SH-SY5Y (cell line): ENCODE results near the gene OPCML.

Source experiments
- GATA2 ChIP-seq: IDR thresholded peaks from 2 replicates; pipeline ENCODE4 v1.6.1; 2011; ENCODE audit warnings: mild to moderate bottlenecking, low read depth, low read length
- GATA3 ChIP-seq: IDR thresholded peaks from 2 replicates; pipeline ENCODE4 v1.6.1; 2011; ENCODE audit warnings: low read depth, mild to moderate bottlenecking, low read length, moderate library complexity

OPCML gene

GRCh38 chr11:133418218-133418617, 114.1 kb downstream of the OPCML start:
- TF ChIP-seq GATA3, result no peak

GRCh38 chr11:133414506-133414905, 117.8 kb downstream of the OPCML start:
- TF ChIP-seq GATA2 (no peak), GATA3 (no peak)

- TF ChIP-seq GATA3 (no peak), GATA2 (no peak)
Observed at GRCh38 chr11:133413703-133414102, 118.6 kb downstream of the OPCML start.

DNA sequence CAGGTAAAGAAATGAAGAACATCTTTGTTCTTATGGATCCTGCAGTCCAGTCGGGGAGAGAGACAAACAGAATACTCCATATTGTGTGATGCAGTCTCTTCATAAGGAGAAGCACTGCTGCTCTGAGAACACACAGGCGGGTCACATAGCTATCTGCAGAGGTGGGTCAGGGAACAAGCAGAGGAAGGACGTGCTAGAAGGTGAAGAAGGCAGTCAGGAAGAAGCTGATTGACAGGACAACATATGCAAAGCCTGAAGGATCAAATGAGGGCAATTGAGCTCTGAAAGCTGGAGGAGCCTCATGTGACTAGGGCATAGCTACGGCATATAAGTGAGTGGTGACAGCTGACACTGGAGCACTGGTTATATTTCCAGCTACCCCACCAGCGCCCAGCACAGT, 122.5 kb downstream of the OPCML start:
- TF ChIP-seq GATA3, result no peak
- TF ChIP-seq GATA2, result no peak

DNA sequence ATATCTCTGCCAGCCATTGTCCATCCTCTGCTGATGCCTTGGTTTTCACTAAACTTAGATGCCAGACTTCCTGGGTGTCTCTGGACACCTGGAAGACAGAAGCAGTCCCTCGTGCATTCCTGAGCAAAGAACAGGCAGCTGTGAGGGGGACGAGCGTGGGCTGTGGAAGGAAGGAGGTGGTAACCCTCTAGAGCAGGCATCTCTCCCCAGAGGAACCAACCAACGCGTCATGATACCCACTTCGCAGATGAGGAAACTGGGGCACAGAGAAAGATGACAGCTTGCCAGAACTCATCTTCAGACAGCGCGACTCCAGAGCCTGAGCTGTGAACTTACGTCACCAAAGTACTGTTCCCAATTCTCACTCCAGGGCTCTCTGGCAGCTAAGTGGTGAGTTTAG, 123.4 kb downstream of the OPCML start:
- no peak for TF ChIP-seq GATA2
- TF ChIP-seq GATA3, result no peak

DNA sequence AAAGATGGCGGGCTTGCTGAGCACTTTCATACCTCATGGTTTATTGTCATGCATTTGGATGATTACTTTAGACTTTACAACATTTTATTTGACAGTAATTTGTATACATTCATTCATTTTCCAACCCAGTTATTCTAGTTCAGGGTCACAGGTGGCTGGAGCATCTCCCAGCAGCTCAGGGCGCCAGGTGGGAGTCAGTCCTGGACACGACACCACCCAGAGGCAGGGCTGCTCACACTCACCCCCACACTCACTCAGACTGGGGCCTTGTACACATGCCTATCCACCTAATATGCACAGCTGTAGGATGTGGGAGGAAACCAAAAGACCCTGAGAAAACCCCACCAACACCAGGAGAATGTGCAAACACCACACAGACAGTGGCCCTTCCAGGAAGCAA, 123.9 kb downstream of the OPCML start:
- TF ChIP-seq GATA3 (no peak), GATA2 (no peak)

GRCh38 chr11:133406489-133406888, 125.8 kb downstream of the OPCML start:
- TF ChIP-seq GATA3 (peak; percentile 84), GATA2 (peak; percentile 97)

DNA sequence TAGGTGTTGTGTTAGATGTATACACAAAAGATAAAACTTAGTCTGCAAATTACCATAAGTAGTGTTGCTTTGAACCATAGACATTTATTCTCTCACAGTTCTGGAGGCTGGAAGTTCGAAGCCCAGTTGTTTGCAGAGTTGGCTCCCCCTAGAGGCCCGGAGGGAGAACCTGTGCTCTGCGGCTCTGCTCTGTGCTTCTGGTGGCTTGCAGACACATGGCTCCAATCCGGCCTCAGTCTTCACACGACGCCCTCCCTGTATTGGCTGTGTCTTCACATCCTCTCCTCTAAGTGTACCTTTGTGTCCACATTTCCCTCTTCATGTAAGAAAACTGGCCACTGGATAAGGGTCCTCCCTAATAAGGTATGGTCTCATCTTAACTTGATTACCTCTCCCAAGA, 128.4 kb downstream of the OPCML start:
- TF ChIP-seq GATA2 (no peak), GATA3 (no peak)

- TF ChIP-seq GATA3, result no peak
- no peak for TF ChIP-seq GATA2
Observed at GRCh38 chr11:133402551-133402950, 129.8 kb downstream of the OPCML start.

DNA sequence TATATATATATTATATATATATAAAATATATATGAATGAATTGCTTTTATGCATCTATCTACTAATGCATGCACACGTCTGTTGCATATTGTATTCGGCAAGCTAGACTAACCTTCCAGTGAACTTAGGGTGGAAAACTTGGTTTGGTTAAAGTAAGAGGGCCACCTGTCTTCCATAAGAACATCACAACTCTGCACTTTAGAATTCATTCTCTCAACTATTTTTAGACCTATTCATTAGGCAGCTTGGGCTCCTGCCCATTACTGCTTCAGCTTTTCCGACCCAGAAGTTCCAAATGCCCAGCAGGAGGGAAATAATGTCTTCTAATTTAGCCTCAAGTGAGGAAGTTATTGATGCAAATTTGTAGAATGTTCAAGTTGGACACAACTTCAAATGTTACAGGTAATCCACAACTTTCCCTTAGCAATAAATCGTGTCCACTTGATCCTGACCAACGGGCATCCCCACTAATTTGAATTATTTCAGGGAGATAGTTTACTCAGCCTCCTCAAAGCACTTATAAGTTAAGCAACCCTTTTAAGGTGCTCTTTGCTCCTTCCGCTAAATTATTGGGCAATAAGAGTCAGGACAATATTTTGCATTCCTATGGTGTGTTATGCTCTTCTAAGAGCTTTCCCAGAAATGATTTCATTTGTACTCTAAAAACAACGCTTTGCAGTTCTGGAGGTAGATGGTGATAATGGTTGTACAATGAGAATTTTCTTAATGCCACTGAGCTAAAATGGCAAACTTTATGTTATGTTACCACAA, 132.3 kb downstream of the OPCML start:
- TF ChIP-seq GATA2, result no peak
- no peak for TF ChIP-seq GATA3

DNA sequence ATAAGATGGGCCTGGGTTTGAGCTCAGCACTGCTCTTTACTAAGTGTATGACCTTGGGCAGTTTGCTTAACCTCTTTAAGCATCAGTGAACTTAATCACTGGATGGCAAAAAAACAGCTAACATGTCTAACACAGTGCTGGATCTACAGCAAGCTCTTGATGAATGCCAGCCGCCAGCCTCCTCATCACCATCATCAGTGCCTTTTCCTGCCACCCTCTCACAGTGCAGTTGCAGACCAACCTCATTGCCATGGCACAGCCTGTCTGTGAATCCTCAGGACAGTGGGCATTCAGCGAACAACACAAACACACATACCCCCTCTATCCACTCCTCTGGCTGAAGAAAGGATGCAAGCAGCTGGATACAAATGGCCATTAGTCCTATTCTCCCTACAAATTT, 133.0 kb downstream of the OPCML start:
- TF ChIP-seq GATA2 (no peak), GATA3 (no peak)

GRCh38 chr11:133390803-133391202, 141.5 kb downstream of the OPCML start:
- no peak for TF ChIP-seq GATA3
- no peak for TF ChIP-seq GATA2

DNA sequence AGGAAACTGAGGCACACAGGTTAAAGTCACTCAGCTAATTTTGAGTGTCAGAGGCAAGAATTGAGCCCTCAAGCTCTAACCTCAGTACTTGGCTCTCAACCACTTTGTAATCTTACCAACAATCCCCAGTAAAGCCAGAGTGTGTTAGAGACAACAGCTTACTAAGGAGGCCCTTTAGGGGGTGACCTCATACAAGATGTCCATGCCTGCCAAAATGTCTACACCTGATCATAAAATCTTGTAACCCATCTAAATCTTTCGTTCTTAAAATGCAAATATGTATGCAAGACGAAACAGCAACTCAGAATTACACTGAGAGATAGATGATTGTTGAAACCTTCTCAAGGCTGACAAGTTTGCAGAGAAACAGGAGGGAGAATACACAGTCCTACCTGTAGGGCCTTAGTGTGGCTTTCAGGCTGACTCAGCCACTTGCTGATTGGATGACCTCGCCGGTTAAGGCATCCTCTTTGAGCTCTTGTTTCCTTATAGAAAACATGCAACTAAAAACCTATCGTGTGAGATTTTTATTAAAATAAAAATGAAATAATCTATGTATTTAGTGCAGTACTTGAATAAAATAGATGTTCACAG, 143.2 kb downstream of the OPCML start:
- TF ChIP-seq GATA3, result no peak
- no peak for TF ChIP-seq GATA2

DNA sequence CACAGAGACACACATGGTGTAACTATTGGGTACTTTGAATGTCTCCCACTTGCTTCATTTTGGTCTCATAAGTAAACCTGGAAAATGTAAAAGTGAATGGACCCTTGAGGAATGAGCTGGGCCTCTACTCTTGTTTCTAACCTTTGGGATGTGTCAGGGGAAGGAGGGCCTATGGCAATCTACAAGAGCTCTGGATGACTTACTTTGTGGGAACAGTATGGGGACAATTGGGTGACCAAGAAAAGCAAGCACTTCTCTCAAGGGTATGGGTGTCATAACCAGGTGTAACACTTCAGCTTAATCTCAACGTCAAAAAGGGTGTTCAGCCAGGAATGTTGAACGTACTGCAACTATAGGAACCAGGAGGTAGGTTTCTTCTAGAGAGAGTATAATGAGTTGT, 144.0 kb downstream of the OPCML start:
- no peak for TF ChIP-seq GATA2
- no peak for TF ChIP-seq GATA3

DNA sequence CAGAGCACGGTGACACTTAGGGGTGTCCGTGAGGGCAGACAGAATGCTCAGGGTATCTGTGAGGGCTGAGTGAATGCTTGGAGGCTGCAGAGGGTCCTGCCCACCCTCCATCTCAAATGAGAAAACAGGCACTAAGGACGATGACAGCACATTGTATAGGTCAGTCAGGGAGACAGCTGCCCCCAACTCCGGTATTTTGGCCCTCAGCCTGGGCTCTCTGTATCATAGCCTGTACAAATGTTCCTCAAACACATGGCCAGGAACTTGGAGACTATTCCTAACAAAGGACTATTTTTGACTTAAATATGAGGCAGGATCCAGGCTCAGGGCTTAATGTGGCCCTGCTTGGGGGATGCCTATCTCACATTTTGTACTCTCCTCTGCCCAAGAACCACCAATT, 145.4 kb downstream of the OPCML start:
- no peak for TF ChIP-seq GATA2
- TF ChIP-seq GATA3, result no peak
